Measurements from ENCODE around the gene C1orf159.
A peak's percentile ranks its signal among the peaks of the same experiment; 100 is the strongest.
"Not testable (repeated sequence)": the region's sequence is repeated elsewhere in the genome, so short reads cannot be mapped to it uniquely, and the experiment has no call there.

C1orf159 gene

DNA sequence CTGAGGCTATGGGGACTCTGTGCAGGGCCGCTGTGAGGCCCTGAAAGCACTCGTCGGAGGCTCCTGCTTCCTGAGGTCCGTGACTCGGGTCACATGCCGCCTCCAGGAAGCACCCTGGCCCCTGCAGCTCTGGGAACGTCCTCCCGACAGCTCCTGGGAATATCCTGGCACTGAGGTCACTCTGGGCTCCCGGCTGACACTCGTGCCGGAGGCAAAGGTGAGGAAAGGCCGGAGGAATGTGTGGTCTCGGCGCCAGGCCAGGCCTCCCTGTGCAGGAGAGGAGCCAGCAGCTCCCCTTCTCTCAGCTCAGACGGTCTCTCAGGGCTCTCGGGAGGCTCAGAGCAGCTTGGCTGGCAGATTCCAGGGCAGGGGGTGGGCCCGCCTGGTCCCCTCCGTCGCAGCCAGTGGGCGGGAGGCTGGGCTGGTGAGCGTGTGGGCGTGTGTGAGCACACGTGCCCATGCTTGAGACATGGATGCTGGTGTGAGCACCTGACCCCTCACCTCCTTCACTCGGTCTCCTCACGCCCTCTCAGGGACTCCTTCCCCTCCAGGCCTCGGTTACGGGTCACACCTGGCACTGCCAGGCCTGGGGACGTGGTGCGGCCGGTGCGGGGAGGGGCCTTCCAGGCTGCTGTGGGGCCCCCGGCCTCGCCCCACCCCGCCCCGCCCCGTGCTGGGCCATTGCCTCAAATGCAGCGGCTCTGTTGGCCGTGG, 36.3 kb downstream of the C1orf159 start:
- peak in 1 of 2 experiments; percentile 49 for DNase-seq

DNA sequence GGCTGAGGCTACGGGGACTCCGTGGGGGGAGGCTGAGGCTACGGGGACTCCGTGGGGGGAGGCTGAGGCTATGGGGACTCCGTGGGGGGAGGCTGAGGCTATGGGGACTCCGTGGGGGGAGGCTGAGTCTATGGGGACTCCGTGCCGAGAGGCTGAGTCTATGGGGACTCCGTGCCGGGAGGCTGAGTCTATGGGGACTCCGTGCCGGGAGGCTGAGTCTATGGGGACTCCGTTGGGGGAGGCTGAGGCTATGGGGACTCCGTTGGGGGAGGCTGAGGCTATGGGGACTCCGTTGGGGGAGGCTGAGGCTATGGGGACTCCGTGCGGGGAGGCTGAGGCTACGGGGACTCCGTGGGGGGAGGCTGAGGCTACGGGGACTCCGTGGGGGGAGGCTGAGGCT, 38.5 kb downstream of the C1orf159 start:
- DNase-seq = not testable (repeated sequence)

DNA sequence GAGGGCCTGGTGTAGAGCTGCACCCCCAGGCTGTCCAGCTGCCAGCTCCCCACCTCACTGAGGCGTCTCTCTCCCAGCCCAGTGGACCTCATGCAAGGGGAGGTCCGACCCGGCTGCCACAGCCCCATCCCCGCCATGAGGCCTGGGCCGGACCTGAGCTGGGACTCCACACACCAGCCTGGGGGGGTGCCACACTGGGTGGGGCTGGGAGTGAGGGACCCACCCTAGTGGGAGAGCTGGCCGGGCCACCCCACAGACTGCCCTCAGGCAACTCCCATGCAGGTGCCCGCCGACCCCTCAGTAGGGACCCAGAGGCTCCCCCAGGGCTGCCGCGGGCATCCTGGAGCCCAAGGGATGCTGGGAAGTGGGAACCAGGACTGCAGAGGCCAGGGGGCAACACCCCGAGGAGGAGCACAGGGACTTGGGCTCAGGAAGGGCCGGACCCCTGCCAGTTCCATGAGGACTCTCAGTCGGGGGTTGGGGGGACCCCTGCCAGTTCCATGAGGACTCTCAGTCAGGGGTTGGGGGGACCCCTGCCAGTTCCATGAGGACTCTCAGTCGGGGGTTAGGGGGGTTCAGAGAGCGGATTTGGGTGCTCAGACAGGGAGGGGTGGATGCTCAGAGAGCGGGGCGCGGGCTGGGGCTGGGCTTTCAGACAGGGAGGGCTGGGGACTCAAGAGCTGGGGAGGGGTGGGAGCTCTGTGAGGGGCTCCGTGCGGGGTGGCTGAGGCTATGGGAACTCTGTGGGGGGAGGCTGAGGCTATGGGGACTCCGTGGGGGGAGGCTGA, 40.5 kb downstream of the C1orf159 start:
- no peak for DNase-seq

DNA sequence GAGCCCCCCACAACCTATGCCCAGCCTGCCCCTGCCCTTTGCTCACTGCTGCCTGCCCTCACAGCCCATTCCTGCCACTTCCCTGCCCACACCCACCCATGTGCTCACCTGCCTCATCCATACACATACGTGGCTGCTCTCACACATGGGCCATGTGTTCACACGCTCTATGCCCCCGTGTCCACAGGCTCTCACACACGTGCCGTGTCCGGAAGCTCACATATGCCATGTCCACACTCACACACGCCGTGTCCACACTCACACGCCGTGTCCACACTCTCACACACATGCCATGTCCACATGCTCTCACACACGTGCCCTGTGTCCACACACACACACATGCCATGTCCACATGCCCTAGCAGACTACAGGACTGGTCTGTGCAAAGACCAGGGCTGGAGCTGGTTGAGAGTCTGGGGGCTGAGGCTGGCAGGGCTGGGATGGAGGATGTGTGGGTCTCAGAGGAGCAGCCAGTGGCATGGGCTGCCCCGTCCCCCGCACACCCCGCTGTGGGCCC, 41.2 kb downstream of the C1orf159 start:
- DNase-seq = no peak

DNA sequence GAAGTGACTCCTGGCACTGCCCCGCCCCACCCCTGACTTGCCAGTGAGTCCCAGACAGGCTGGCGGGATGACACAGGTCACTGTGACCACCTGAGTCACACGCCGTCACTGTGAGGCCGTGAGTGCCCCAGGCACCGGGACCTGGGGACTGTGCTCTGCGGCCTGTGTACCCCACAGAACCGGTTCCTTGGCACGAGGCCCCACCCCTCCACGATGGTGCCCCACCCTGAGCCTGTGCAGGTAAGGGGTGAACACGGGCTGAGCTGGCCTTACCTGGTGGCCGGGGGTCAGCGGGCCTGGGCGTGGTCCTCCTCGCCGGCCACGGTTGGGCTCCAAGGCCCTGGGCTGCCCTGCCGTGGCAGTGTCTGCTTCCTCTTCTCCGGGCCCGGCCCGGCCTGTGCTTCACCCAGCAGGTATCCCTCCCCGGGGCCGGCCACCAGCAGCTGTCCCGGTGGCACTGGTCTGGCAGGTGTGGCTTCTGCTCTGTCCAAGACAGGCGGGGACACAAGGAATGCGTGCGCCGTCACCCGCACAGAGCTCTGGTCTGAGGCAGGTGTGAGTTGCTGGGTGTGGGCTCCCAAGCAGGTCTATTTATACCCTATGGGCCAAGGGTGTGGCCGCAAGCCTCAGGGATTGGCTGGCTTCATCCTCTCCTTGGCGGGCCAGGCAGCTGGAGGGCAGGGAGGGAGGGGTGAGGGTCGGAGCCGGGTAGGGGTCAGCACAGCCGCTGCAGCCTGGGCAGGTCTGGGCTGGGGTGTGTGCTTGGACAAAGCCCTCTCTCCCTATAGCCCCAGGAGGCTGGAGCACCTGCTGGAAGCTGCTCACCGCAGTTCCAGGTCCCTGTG, 41.9 kb downstream of the C1orf159 start, which contains the start of gene RNF223:
Gene RNF223 (minus strand): TSS at position 564 of the 845 bp plus-strand sequence. CDS start 1,740 bp downstream, outside the sequence.
- DNase-seq = no peak

DNA sequence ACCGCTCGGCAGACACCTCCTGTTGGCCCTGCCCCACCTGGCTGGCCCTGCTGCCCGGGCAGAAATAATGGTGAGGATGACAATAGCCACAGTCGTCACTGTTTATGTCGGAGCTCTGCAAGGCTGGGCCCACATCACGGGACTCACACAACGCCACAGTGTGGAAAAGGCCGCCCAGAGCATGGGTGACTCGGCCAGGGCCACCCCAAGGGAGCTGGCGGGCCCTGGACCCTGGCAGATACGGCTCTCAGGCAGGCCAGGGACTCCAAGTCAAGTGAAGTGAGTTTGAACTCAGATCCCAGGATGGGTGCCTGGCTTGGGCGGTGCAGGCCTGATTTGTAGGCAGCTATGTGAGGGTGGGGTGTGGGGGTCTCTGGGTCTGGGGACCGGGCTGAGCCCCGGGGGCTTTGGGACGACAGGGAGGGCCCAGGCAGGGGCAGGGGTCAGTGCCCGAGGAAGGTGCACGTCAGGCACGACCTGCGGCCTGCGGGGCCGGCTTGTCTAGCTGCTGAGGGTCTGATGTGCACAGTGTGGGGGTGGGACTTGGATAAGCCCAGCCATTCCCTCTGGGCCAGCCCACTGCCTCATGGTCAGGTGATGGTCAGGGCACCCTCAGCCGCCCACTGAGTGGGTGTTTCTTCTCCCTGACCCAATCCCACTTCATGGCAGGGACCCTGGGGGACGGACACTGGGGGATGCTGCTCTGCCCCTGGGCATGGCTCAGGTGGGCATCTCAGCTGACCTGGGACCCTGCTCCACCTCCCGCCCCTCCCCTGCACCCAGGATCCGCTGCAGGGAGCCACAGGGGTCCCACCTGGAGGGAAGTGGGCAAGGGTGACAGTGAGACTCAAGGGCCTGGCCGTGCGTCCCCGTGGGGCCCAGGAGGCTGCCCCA, 42.8 kb downstream of the C1orf159 start:
- DNase-seq = no peak

DNA sequence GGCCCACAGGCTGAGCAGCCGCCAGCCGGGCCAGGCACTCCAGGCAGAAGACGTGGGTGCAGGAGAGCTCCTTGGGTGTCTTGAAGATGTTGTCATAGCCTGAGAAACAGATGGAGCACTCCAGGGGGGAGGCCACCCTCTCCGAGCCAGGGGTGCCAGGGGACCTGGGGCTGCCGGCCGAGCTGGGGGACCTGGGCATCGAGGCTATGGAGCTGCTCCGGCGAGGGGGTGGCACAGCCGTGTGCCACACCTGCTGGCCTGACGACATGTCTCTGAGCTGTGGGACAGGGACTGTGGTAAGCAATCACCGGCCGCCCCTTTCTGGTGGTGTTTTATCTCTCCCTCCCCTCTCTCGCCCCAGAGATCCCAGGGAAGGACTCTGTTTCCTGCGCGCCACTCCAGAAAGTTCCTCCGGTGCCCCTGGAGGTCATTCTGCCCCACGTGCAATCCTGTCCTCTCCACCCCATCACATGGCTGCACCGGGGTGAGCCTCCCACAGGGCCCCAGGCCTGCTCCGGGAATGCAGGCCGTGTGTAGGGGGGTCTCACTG, 43.5 kb downstream of the C1orf159 start:
- DNase-seq = no peak

DNA sequence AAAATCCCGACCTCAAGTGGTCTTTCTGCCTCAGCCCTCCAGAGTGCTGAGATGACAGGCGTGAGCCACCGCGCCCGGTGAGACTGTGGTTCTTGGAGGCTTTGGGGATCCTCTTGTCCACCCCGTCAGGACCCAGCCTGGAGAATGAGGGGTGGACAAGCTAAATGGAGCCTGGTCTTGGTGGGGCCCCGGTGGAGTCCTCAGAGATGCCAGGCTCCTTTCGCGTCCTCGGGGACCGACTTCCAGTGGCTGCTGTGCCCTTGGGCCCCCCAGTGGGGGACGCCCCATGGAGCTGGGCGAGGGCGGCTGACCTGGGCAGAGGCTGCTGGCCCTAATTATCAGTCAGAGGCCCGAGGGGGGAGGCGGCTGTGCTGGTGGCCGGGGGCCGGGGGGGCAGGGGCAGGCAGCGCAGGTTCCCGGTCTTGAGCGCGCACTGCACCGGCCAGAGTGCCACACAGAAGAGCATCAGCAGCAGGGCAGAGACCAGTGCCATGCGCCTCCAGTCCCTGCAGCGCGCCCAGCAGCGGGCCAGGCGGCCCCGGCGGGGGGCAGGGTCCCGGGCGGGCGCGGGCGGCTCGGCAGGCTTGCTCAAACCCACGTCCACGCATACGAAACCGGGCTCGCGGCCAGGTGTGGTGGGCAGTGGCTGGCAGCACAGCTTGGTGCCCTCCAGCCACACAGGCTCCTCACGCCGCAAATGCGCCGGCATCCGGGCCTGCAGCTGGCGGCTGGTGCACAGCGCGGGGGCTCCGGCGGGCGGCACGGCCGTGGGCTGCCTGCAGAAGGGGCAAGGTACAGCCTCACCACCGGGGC, 44.2 kb downstream of the C1orf159 start:
- no peak for DNase-seq

DNA sequence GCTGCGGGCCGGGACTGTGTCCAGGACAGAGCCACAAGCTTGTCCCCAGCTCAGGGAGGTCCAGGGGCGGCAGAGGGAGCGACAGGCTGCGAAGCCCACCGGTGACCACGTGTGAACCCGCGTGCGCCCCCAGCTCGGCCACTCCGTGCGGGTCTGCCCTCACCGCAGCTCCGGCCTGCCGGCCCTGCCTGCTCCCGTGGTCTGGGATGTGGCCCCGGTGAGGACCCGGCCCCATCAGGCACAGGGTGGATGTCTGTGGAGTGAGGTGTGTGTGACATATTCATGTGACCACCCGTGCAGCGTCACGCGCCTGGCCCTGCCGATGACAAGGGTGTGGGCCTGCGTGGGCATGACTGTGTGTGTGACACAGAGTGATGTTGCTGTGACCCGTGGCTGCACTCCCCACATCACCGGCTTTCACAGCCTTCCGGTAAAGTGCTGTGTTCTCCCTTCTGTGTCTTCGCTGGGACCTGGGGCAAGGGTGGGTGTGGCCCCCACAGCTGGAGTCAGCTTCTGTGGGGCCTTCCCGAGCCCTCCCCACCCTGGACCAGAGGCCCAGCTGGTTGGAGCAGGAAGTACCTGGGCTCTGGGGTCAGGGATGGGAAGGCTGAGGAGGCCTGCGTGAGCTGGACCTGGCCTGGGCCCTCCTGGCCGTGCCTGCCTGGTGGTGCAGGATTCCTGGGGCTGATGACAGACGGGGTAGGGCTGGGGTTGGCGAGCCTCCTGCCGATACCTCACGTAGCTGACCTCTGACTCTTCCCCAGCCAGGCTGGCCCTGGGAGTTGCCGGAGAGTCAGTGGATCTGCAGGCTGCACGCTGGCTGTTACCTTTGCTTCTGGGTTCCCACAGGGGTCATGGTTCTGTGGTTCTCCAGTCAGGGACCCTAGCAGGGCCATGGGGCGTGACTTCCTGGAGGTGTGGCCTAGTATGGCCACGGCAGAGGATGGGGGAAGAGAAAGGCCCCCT, 45.9 kb downstream of the C1orf159 start:
- DNase-seq = no peak

DNA sequence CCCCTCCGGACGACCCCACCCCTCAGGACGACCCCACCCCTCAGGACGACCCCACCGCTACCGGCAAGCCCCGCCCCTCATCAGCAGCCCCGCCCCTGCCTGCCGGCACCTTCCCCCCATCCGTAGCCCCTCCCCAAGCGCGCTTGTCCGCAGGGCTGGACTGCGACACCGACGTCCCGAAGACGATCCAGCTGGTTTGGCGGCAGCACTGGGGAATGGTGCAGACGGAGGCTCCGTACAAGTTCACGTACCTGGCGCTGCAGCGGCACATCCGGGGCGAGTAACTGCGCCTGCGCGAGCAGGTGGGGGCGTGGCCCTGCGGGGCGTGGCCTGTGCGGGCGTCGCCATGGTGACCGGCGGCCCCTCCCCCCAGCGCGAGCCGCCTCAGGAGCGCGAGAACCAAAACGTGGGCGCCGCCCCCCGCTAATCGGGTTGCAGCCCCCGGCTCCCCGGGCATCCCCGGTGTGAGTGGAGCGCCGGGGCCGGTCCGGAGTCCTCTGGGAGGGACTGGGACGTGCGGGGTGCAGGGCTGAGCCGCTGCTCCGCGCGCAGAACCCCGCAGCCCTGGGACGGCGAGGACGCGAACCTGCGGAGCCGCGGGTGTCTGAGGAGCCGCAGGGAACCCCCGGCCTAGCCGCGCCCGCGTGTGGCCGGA, 46.7 kb downstream of the C1orf159 start:
- DNase-seq = peak; percentile 25 to 87

DNA sequence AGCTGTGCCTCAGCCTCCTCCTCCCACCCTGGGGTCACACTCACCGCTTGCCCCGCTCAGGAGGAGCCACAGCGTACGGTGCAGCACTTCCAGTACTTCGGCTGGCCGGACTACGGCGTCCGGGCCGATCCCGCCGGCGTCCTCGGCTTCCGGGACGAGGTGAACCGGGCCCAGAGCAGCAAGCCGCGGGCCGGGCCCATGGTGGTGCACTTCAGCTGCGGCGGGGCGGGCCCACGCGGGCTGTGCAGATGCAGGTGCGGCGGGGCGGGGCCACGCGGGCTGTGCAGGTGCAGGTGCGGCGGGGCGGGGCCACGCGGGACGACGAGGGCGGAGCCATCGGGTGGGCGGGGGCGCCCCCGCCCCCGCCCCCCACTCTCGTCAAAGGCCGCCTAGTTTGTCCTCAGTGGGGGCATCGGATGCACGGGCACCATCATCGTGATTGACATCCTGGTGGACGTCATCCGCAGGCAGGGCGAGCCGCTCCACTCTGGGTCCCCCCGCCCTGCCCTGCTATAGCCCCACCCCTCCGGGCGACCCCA, 47.3 kb downstream of the C1orf159 start:
- DNase-seq = peak in 1 of 2 experiments; percentile 66

DNA sequence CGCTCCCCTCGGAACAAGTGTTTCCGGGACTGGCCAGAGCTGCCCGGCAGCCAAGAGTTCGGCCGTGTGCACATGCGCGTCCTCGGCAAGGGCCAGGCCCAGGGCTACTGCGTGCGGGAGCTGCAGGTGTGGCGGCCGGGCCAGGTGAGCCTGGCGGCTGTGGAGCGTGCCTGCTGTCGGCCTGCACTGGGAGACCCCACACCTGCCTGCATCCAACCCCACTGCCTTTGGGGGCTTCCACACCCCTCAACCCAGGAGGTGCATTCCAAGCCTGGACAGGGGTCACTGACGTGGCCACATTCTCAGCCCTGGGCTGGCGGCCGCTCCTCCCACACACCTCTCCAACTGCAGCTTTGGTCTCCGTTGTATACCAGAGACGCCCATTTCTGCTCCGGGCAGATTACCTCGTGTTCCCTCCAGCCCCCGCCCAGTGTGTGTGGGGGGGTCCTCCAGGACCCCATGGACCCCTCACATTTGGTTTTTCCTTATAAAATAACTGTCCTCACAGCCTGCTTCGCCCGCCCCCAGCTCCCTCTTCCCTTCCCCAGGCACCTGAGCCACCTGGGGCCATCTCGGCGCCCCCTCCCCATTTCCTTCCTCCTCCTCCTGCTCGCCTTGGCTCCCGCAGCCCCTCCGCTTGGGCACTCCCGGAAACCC, 47.9 kb downstream of the C1orf159 start:
- no peak for DNase-seq

DNA sequence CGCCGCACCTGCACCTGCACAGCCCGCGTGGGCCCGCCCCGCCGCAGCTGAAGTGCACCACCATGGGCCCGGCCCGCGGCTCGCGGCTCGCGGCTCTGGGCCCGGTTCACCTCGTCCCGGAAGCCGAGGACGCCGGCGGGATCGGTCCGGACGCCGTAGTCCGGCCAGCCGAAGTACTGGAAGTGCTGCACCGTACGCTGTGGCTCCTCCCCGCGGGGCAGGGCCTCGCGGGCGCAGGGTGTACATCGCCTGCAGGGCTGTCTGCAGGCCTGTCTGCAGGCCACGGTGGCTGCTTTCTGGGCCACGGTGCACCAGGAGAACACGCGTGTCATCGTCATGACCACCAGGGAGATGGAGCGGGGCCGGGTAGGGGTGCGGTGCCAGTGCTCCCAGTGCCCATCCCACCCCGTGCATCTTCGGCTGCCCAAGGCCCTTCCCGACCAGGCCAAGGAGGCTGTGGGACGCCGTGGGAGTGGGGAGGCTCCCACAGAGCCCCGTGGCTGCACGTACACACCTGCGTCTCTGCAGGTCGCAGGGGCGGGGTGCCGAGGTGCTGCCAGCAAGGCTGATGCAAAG, 48.5 kb downstream of the C1orf159 start:
- DNase-seq = no peak

DNA sequence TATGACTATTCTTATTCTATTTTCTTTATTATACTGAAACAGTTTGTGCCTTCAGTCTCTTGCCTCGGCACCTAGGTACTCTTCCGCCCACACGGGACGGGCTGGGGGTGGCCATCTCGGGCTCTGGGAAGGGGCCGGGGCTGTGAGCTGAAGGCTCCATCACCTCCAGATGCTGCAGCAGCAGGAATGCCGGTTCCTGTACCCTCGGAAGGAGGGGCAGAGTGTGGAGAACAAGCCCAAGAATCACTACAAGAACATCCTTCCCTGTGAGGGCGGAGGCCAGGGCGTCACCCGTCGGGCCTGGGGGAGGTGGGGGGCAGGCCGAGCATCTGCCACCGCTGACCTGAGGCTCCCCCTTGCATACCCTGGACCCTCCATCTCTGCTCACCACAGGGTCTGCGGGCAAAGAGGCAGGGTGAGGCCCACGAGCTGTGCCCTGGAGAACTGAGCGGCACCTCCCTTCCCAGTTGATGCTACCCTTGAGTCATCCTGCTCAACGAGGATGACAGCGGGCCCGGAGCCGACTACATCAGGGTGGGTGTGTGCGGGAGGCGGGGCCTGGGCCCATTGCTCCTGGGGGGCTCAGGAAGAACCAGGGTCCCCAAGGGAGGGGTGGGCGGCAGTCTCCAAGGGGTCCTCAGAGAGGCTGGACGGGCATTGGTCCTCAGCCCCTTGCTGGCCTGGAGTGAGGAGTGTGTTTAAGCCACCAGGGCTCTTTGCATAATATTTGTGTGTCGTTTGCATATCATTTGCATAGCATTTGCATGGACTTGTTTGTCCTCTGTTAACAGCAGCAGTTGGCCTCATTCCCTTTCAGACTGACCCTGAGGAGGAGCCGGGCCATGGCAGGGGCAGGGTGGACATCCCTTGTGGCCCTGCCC, 49.2 kb downstream of the C1orf159 start:
- no peak for DNase-seq

DNA sequence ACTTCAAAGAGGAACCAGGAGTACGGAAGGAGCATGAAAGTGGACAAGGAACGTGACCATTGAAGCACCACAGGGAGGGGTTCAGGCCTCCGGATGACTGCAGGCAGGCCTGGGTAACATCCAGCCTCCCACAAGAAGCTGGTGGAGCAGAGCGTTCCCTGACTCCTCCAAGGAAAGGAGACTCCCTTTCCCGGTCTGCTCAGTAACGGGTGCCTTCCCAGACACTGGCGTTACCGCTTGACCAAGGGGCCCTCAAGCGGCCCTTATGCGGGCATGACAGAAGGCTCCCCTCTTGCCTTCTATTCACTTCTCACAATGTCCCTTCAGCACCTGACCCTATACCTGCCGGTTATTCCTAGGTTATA, 50.0 kb downstream of the C1orf159 start:
- not testable (repeated sequence) for DNase-seq

DNA sequence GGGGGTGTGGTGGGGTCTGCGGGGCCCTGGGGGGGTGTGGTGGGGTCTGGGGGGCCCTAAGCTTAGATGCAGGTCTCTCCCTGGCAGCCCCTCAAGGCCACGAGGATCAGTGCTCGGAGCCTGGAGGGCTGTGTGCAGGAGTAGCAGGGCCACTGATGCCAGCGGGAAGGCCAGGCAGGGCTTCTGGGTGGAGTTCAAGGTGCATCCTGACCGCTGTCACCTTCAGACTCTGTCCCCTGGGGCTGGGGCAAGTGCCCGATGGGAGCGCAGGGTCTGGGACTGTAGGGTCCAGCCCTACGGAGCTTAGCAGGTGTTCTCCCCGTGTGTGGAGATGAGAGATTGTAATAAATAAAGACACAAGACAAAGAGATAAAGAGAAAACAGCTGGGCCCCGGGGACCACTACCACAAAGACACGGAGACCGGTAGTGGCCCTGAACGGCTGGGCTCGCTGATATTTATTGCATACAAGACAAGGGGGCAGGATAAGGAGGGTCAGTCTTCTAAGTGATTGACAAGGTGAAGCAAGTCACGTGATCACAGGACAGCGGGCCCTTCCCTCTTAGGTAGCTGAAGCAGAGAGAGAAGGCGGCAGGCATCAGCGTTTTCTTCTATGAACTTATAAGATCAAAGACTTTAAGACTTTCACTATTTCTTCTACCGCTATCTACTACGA, 50.5 kb downstream of the C1orf159 start:
- DNase-seq = no peak

All from NCI-H446 (cell line).